Neural progenitor cell (in vitro differentiated cells): ENCODE measurements around the gene CYB5R3. TPM values are rescaled to one million over a fixed set of nuclear protein-coding genes. Genes with fewer than 3 reads are reported as not detected.
"Not testable (repeated sequence)": the region's sequence is repeated elsewhere in the genome, so short reads cannot be mapped to it uniquely, and the experiment has no call there.

Experiments
- DNase-seq: peaks from one replicate; pipeline ENCODE4 v3.0.0-alpha.2; 2016; ENCODE audit warnings: low spot score
- H2AFZ ChIP-seq: fragments of 200-600 bp; sonication (generic); replicated peaks from 2 replicates; pipeline ENCODE4 v1.6.1; 2016; ENCODE audit warnings: antibody characterized with exemption
- H3F3A ChIP-seq: fragments of 200-600 bp; sonication (generic); 2 replicates; pipeline ENCODE4 v1.6.1; 2016; ENCODE audit warnings: antibody characterized with exemption, low read depth
- H3K27ac ChIP-seq: fragments of 200-600 bp; sonication (generic); 2 replicates; pipeline ENCODE4 v1.5.1; 2016; ENCODE audit warnings: mild to moderate bottlenecking
- H3K27me3 ChIP-seq: fragments of 200-600 bp; sonication (generic); 2 replicates; pipeline ENCODE4 v1.6.1; 2016; ENCODE audit warnings: mild to moderate bottlenecking, moderate library complexity
- H3K36me3 ChIP-seq: fragments of 200-600 bp; sonication (generic); 2 replicates; pipeline ENCODE4 v1.5.1; 2016
- H3K4me1 ChIP-seq: fragments of 200-600 bp; sonication (generic); 2 replicates; pipeline ENCODE4 v1.6.1; 2016; ENCODE audit warnings: mixed run types
- H3K4me2 ChIP-seq: fragments of 200-600 bp; sonication (generic); 2 replicates; pipeline ENCODE4 v1.6.1; 2016
- H3K4me3 ChIP-seq: fragments of 200-600 bp; sonication (generic); 2 replicates; pipeline ENCODE4 v1.5.1; 2016
- H3K79me2 ChIP-seq: fragments of 200-600 bp; sonication (generic); 2 replicates; pipeline ENCODE4 v1.6.1; 2016; ENCODE audit warnings: low read depth
- H3K9ac ChIP-seq: fragments of 200-600 bp; sonication (generic); 2 replicates; pipeline ENCODE4 v1.6.1; 2016
- H3K9me3 ChIP-seq: fragments of 200-600 bp; sonication (generic); 2 replicates; pipeline ENCODE4 v1.5.1; 2016; ENCODE audit warnings: low read depth
- H4K20me1 ChIP-seq: fragments of 200-600 bp; sonication (generic); 2 replicates; pipeline ENCODE4 v1.6.1; 2016; ENCODE audit warnings: low read depth
- H3K27ac Mint-ChIP-seq: 3 replicates; pipeline ENCODE4 v1.8.0; 2021; ENCODE audit warnings: mixed read lengths
- H3K27me3 Mint-ChIP-seq: 2 replicates; pipeline ENCODE4 v1.8.0; 2022; ENCODE audit warnings: low read depth, mild to moderate bottlenecking, inconsistent platforms, moderate library complexity, mixed read lengths; ENCODE audit not compliant: insufficient read depth
- H3K36me3 Mint-ChIP-seq: 3 replicates; pipeline ENCODE4 v1.8.0; 2021; ENCODE audit warnings: mixed read lengths
- H3K4me1 Mint-ChIP-seq: 3 replicates; pipeline ENCODE4 v1.8.0; 2021; ENCODE audit warnings: mixed read lengths
- H3K4me3 Mint-ChIP-seq: 3 replicates; pipeline ENCODE4 v1.8.0; 2021; ENCODE audit warnings: mild to moderate bottlenecking, moderate library complexity, mixed read lengths
- H3K9me3 Mint-ChIP-seq: 3 replicates; pipeline ENCODE4 v1.8.0; 2020; ENCODE audit warnings: mixed read lengths
- CTCF ChIP-seq: fragments of 200-600 bp; sonication (generic); IDR thresholded peaks from 2 replicates; pipeline ENCODE4 v1.5.1; 2017; ENCODE audit warnings: antibody characterized with exemption, mild to moderate bottlenecking
- EZH2 ChIP-seq: fragments of 200-600 bp; sonication (generic); IDR thresholded peaks from 2 replicates; pipeline ENCODE4 v1.6.1; 2017; ENCODE audit warnings: antibody characterized with exemption, mild to moderate bottlenecking, moderate library complexity
- EZH2phosphoT487 ChIP-seq: fragments of 200-600 bp; sonication (generic); IDR thresholded peaks from 2 replicates; pipeline ENCODE4 v1.6.1; 2017; ENCODE audit warnings: antibody characterized with exemption
- total RNA-seq: library from RNA; depleted of rRNA; stranded (reverse); fragments of >200 nt; gene quantifications from 2 replicates; pipeline ENCODE4 v1.2.3, GENCODE V29; 2015; ENCODE audit warnings: low replicate concordance

Gene CYB5R3
- total RNA-seq, 1 donor from 2014 or later: 21.6 TPM

- no peak for DNase-seq
- peaks cover 8% of the 10 kb centered on the region for H3F3A ChIP-seq
- H3K4me2 ChIP-seq: no peak overlapping the region
- TF ChIP-seq EZH2phosphoT487 (no peak), CTCF (no peak), EZH2 (no peak)
- no peak overlapping the region for H3K27ac Mint-ChIP-seq
- no peak overlapping the region for H3K9ac ChIP-seq
- no peak overlapping the region for H3K4me3 ChIP-seq
- no peak overlapping the region for H3K27ac ChIP-seq
- H3K27me3 ChIP-seq: no peaks in the 10 kb centered on the region
- H3K79me2 ChIP-seq: peaks cover 19% of the 10 kb centered on the region
- H3K9me3 ChIP-seq: no peaks in the 10 kb centered on the region
- no peaks in the 10 kb centered on the region for H3K9me3 Mint-ChIP-seq
- no peaks in the 10 kb centered on the region for H3K36me3 ChIP-seq
- H3K36me3 Mint-ChIP-seq: peaks cover 2% of the 10 kb centered on the region
- peaks cover 11% of the 10 kb centered on the region for H3K4me1 Mint-ChIP-seq
- H3K4me1 ChIP-seq: no peaks in the 10 kb centered on the region
- no peak overlapping the region for H2AFZ ChIP-seq
- peaks cover 3% of the 10 kb centered on the region for H4K20me1 ChIP-seq
- no peak overlapping the region for H3K4me3 Mint-ChIP-seq
- H3K27me3 Mint-ChIP-seq: peaks cover 6% of the 10 kb centered on the region
These were observed 71.5 kb downstream of the CYB5R3 start for GRCh38 chr22:42577623-42578240.

GRCh38 chr22:42577141-42577540 is 72.1 kb downstream of the CYB5R3 start:
- not testable (repeated sequence) for H3K27me3 Mint-ChIP-seq

GRCh38 chr22:42575996-42576574 is 73.1 kb downstream of the CYB5R3 start:
- H3K27ac ChIP-seq, H3K9me3 Mint-ChIP-seq, H3K36me3 Mint-ChIP-seq, H3K4me1 ChIP-seq, H3K27me3 ChIP-seq, H2AFZ ChIP-seq, H3K4me1 Mint-ChIP-seq, H4K20me1 ChIP-seq, DNase-seq, H3K4me3 ChIP-seq, H3K4me3 Mint-ChIP-seq, H3K9me3 ChIP-seq, H3K36me3 ChIP-seq, H3K27ac Mint-ChIP-seq, H3K4me2 ChIP-seq, H3F3A ChIP-seq, H3K27me3 Mint-ChIP-seq, H3K9ac ChIP-seq: not testable (repeated sequence)
- H3K79me2 ChIP-seq: peaks cover 13% of the 10 kb centered on the region

More at GRCh38 chr22:42577141-42577540, 72.1 kb downstream of the CYB5R3 start:
- H3K36me3 ChIP-seq, H3K9me3 ChIP-seq, H3K9ac ChIP-seq, H3F3A ChIP-seq, H3K9me3 Mint-ChIP-seq, H3K27me3 ChIP-seq, H3K4me1 ChIP-seq, H3K4me2 ChIP-seq, H3K36me3 Mint-ChIP-seq, H3K4me1 Mint-ChIP-seq, H4K20me1 ChIP-seq, H3K27ac ChIP-seq, H2AFZ ChIP-seq, H3K4me3 Mint-ChIP-seq, H3K27ac Mint-ChIP-seq, DNase-seq, H3K4me3 ChIP-seq: not testable (repeated sequence)
- peaks cover 19% of the 10 kb centered on the region for H3K79me2 ChIP-seq

- not testable (repeated sequence) for H3K4me3 Mint-ChIP-seq, H3K27ac Mint-ChIP-seq, H3K4me3 ChIP-seq, H3K79me2 ChIP-seq, H3K9me3 Mint-ChIP-seq, H3K36me3 Mint-ChIP-seq, H2AFZ ChIP-seq, DNase-seq, H3K4me2 ChIP-seq, H3K27me3 ChIP-seq, H3K27me3 Mint-ChIP-seq, H3K27ac ChIP-seq, H3K4me1 Mint-ChIP-seq, H3F3A ChIP-seq, H3K9me3 ChIP-seq, H3K36me3 ChIP-seq, H3K4me1 ChIP-seq, H3K9ac ChIP-seq, H4K20me1 ChIP-seq
These were observed 74.7 kb downstream of the CYB5R3 start for GRCh38 chr22:42574468-42574867.

- not testable (repeated sequence) for H3K36me3 Mint-ChIP-seq, H4K20me1 ChIP-seq, H3K79me2 ChIP-seq, H3K36me3 ChIP-seq, H3K27ac ChIP-seq, H3K9me3 Mint-ChIP-seq, DNase-seq, H3F3A ChIP-seq, H3K4me3 ChIP-seq, H3K4me3 Mint-ChIP-seq, H3K9me3 ChIP-seq, H3K9ac ChIP-seq, H3K4me2 ChIP-seq, H3K27me3 Mint-ChIP-seq, H3K4me1 Mint-ChIP-seq, H3K27me3 ChIP-seq, H3K27ac Mint-ChIP-seq, H3K4me1 ChIP-seq, H2AFZ ChIP-seq
These were observed 75.1 kb downstream of the CYB5R3 start for GRCh38 chr22:42574046-42574445.

GRCh38 chr22:42571068-42571467 is 78.1 kb downstream of the CYB5R3 start:
- H3K4me1 ChIP-seq, H3K27me3 Mint-ChIP-seq, H3K27ac Mint-ChIP-seq, H4K20me1 ChIP-seq, H3K79me2 ChIP-seq, H3K9ac ChIP-seq, H3K27me3 ChIP-seq, H3K9me3 ChIP-seq, H3K36me3 ChIP-seq, H2AFZ ChIP-seq, H3F3A ChIP-seq, H3K4me1 Mint-ChIP-seq, H3K4me3 ChIP-seq, H3K27ac ChIP-seq, DNase-seq, H3K9me3 Mint-ChIP-seq, H3K36me3 Mint-ChIP-seq, H3K4me2 ChIP-seq, H3K4me3 Mint-ChIP-seq: not testable (repeated sequence)

GRCh38 chr22:42570580-42570979 is 78.6 kb downstream of the CYB5R3 start:
- not testable (repeated sequence) for H3K4me2 ChIP-seq, H3K36me3 ChIP-seq, DNase-seq, H3K27me3 ChIP-seq, H3K9me3 Mint-ChIP-seq, H3K4me3 ChIP-seq, H3K4me1 Mint-ChIP-seq, H3K4me1 ChIP-seq, H3K36me3 Mint-ChIP-seq, H3K4me3 Mint-ChIP-seq, H3K9ac ChIP-seq, H3K79me2 ChIP-seq, H4K20me1 ChIP-seq, H3K27me3 Mint-ChIP-seq, H3K27ac Mint-ChIP-seq, H2AFZ ChIP-seq, H3F3A ChIP-seq, H3K9me3 ChIP-seq, H3K27ac ChIP-seq
